HG02571 (cell line): ENCODE measurements around the gene ACTL10.

Experiments
- ATAC-seq: cut with Tn5 transposase; IDR thresholded peaks from one replicate; pipeline ENCODE4 v1.9.1; 2021; ENCODE audit warnings: mild to moderate bottlenecking, moderate library complexity; ENCODE audit not compliant: unreplicated experiment

The ACTL10 gene

GRCh38 chr20:33663161-33664084, 3.3 kb upstream of the ACTL10 start:
- peak; percentile 38 for ATAC-seq

DNA sequence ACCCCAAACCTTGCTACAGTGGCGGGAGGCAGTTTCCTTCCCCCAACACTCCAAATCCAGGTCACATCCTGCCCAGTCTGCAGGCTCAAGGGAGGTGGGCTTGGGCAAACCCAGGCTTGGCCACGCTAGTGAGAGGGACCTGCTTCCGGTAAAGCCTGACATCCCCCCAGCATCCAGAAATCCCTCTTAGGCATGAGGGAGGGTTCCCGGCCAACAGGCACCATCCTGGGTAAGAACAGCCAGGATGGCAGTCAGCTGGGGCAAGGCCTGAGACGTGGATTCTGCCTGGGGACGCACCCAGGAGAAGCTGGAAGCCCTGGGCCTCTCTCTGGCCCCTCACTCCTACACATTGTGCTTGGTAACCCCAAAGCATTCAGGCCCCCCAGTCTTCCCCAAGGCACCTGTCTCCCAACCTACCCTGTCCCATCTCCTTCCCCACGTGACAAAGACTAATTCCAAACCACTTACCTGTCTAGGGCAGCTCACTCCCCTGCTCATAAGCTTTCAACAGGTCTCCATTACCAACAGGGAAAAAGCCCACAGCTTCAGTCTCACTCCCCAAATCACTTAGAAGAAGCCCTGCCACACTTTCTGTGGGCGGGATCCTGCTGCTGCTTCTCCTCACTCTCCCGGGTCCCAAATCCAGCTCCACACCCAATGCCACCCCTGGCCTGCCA, 2.5 kb upstream of the ACTL10 start:
- ATAC-seq: no peak

GRCh38 chr20:33664762-33665144, 2.0 kb upstream of the ACTL10 start:
- ATAC-seq: no peak

GRCh38 chr20:33667245-33667675, 517 bp downstream of the ACTL10 start:
- peak; percentile 4 for ATAC-seq

DNA sequence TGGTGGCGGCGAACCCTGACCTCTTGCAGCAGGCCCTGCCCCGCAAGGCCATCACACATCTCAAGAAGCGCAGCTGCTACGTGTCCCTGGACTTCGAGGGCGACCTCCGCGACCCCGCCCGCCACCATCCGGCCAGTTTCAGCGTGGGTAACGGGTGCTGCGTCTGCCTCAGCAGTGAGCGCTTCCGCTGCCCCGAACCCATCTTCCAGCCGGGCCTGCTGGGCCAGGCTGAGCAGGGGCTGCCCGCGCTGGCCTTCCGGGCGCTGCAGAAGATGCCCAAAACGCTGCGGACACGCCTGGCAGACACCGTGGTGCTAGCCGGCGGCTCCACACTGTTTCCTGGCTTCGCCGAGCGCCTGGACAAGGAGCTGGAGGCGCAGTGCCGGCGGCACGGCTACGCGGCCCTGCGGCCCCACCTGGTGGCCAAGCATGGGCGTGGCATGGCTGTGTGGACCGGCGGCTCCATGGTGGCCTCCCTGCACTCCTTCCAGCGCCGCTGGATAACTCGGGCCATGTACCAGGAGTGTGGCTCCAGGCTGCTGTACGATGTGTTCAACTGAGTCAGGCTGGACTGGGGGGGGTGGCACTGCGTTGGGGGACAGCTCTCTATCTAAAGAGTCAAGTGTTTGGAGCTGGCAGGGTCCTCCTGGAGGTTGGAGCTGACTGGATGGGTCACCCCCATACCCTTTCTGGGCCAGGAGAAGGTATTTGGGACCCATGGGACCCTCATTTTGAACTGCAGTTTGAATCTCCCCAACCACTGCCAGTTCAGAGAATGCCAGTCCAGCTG, 1.1 kb downstream of the ACTL10 start:
- peak; percentile 30 for ATAC-seq

DNA sequence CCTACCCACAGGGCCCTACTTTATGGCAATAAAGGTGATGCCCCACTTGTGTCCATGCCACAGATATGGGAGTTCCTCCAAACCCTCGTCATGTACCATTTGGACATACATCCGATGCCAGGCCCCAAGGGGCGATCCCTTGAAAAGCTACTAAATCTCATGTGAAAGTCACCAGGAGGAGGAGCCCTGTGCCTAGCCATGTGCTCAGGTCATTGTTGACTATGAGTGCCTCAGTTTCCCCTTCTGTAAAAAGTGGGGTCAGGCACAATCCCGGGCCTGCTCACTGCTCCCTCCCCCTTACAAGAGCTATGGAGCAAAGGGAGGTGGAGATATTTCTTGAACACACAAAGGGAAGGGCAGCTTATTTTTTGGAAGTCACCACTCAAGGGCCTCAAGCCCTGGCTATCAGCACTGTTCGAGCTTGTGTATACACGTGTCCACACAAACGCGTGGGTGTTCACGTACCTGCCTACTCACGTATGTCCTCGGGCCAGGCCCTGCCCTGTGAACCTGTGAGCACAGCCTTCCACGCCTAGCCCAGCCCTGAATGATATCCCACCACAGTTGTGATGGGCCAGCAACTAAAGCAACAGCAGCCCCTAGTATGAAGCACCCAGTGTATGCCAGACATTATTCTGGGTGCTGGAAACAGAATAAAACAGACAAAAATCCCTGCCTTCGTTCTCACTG, 1.9 kb downstream of the ACTL10 start:
- no peak for ATAC-seq

DNA sequence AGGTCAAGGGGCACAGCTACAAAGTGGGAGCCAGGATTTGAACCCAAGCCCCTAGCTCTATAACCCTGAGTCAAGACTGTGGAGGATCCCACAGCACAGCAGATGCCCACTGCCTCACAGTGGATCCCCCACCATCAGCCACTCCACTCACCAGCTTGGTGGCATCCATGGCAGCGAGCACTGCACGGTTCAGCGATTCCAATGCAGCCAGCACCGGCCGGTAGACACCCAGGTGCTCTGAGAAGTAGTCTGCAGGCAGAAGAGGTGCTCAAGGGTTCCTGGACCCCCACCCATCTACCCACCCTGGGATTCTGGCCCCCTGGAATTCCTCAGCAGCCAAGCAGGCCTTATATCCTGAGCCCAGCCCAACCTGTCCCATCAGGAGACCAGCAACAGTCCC, 2.5 kb downstream of the ACTL10 start:
- ATAC-seq: no peak

GRCh38 chr20:33669873-33670640, 3.3 kb downstream of the ACTL10 start:
- ATAC-seq: no peak

- no peak for ATAC-seq
These were observed 4.2 kb downstream of the ACTL10 start for GRCh38 chr20:33670715-33671499.

DNA sequence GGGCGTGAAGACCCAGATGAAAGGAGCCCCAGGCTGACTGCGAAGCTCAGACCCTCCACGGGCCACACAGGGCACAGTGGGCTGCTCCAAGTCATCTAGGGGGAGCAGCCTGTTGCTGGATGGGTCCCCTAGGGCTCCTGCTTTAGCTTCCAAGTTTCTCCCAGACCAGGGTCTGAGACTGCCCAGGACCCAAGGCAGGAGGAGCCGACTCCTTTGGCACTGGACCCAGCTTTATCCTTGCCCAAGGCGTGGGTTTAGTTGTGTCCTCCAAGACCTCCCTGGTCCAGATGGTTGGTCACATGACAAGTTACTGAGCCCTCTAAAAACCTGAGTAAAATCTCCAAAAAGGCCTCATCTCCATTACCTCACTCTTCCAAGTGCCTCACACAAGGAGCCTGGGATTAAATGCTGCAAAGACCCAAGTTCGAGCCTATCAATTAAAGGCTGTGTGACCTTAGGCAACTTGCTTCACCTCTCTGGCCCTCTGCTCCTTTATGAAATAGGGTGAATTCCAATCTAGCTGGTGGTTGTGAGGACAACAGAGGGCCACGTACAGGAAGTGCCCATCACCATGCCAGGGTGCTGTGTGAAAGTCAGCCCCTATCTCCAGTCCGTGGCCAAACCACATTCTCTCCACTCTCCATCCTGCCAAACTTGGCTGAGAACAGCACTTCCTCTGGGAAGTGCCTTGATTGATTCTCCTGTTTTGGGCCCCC, 5.0 kb downstream of the ACTL10 start:
- ATAC-seq: no peak

- ATAC-seq: no peak
These were observed 5.8 kb downstream of the ACTL10 start for GRCh38 chr20:33672426-33673113.

- ATAC-seq: no peak
These were observed 6.3 kb downstream of the ACTL10 start for GRCh38 chr20:33673114-33673409.

DNA sequence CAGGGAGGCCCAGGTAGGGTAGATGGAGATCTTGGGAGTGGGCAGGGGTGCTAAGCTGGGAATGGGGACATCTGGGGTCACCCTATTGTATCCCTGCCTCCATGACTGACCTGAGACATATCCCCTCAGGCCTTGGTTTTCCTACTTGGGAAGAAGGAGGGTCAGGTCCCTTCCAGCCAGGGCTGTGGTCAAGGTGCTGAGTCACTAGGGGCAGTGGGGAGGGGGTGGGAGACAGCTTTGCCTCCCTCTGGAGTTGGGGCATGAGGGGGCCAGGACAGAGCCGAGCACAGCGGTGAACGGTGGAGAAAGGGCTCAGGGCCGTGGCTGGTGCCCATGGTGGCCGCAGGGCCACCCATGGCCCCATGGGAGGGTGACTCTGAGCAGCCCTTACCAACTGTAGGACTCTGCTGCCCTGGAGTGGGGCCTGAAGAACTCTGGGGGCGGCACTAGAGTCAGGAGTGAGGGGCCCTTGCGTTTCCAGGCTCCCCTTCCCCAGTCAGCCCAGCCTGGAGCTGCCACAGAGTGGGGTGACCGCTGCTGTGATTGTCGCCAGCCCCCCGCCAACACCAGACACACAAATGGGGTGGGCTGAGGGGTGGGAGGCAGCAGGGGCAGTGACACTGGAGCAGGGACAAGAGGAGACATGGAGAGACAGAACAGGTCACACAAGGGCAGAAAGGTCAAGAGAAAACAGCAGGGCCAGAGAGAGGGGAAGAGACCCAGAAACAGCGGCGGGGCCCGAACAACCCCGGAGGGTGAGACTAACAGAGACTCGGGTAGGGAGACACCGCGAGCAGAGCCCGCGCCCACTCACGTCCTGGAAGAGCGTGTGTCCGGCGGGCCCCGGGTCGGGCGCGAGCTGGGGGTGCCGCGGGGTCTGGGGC, 6.9 kb downstream of the ACTL10 start:
- ATAC-seq: peak; percentile 16

GRCh38 chr20:33674294-33675135, 7.8 kb downstream of the ACTL10 start, which contains the start of gene NECAB3:
Gene NECAB3, minus strand, starts transcription at chr20:33674428. Its CDS starts 76 bp downstream, at chr20:33674352.
- ATAC-seq: peak; percentile 58

- ATAC-seq: no peak
These were observed 8.6 kb downstream of the ACTL10 start for GRCh38 chr20:33675136-33675959.
